Natural killer cell (primary cell): ENCODE measurements around the gene ABRAXAS1. TPM values are rescaled to one million over a fixed set of nuclear protein-coding genes. Genes with fewer than 3 reads are reported as not detected.
A peak's percentile ranks its signal among the peaks of the same experiment; 100 is the strongest.

Source experiments
- ATAC-seq, 3 donors: fragments of 150-1000 bp in 2 of 3; fragments of 200-7000 bp in 1 of 3; cut with Tn5 transposase; 1 replicate in 1 of 3; 2 replicates in 2 of 3; pipeline ENCODE4 v1.10.0; 2021; ENCODE audit warnings: mild to moderate bottlenecking in 2 of 3, moderate library complexity in 2 of 3
- DNase-seq, 2 donors: peaks; one replicate each; pipeline versions ENCODE4 v3.0.0 to v3.0.0-alpha.2; 2013 to 2021; ENCODE audit warnings: mixed read lengths in 1 of 2
- H3K27ac ChIP-seq: one replicate; pipeline ENCODE4 v1.5.1; 2013; ENCODE audit warnings: mild to moderate bottlenecking, low read length
- H3K27me3 ChIP-seq: one replicate; pipeline ENCODE4 v1.6.1; 2013; ENCODE audit warnings: low read length; ENCODE audit not compliant: control insufficient read depth, insufficient read depth
- H3K36me3 ChIP-seq: one replicate; pipeline ENCODE4 v1.6.1; 2013; ENCODE audit warnings: low read length; ENCODE audit not compliant: control insufficient read depth, insufficient read depth
- H3K4me1 ChIP-seq: one replicate; pipeline ENCODE4 v1.6.1; 2013; ENCODE audit warnings: low read length; ENCODE audit not compliant: control insufficient read depth, insufficient read depth
- H3K4me3 ChIP-seq: one replicate; pipeline ENCODE4 v1.5.1; 2013; ENCODE audit warnings: low read length
- H3K9me3 ChIP-seq: one replicate; pipeline ENCODE4 v1.6.1; 2013; ENCODE audit warnings: low read length; ENCODE audit not compliant: control insufficient read depth, insufficient read depth
- H3K27ac Mint-ChIP-seq, 2 donors: one replicate each; pipeline ENCODE4 v1.8.0; 2022; ENCODE audit warnings: mild to moderate bottlenecking in 2 of 2, mixed read lengths in 2 of 2, moderate library complexity in 1 of 2
- H3K27me3 Mint-ChIP-seq, 2 donors: one replicate each; pipeline ENCODE4 v1.8.0; 2022; ENCODE audit warnings: low read depth in 2 of 2, mixed read lengths in 2 of 2
- H3K36me3 Mint-ChIP-seq: one replicate; pipeline ENCODE4 v1.8.0; 2022; ENCODE audit warnings: mixed read lengths
- H3K4me1 Mint-ChIP-seq, 2 donors: one replicate each; pipeline ENCODE4 v1.8.0; 2022; ENCODE audit warnings: mixed read lengths in 2 of 2
- H3K4me3 Mint-ChIP-seq: one replicate; pipeline ENCODE4 v1.8.0; 2022; ENCODE audit warnings: mild to moderate bottlenecking, moderate library complexity, mixed read lengths
- H3K9me3 Mint-ChIP-seq, 2 donors: one replicate each; pipeline ENCODE4 v1.8.0; 2022; ENCODE audit warnings: mixed read lengths in 2 of 2
- WGBS: methylation state at CpG from one replicate; pipeline ENCODE4 v1.1.7; 2013; ENCODE audit warnings: missing lambda C conversion rate; ENCODE audit not compliant: insufficient coverage; 5-methylcytosine and 5-hydroxymethylcytosine counted together
- intact Hi-C: fragments of 100-400 bp; cut with micrococcal nuclease; formaldehyde crosslinking; loops from one replicate; pipeline ENCODE4 v1.14.2; 2022
- total RNA-seq, 4 donors: library from RNA; stranded (reverse); fragments of 120-200 nt in 1 of 4; gene quantifications; one replicate each; pipeline versions ENCODE4 v1.2.3 to v1.2.4, GENCODE V29; 2013 to 2022
- TF ChIP-seq, protein P1 (sequence below): fragments of 200-600 bp; IDR thresholded peaks from one replicate; pipeline ENCODE4 v1.8.0; 2022; ENCODE audit warnings: antibody characterized with exemption

ABRAXAS1 gene
- total RNA-seq, 3 donors from 2014 or later (not counting 1 experiment from before 2014, with no cell fraction given): 10.7 to 14.0 (median 13.9) TPM

- ATAC-seq (peak; percentile 67 to 90 (median 80)), DNase-seq (peak in 1 of 2 donors; percentile 72)
- Histone ChIP-seq H3K4me1 (no peaks in the 10 kb centered on the region), H3K4me3 (no peak overlapping the region), H3K27ac (no peak overlapping the region), H3K27me3 (no peaks in the 10 kb centered on the region), H3K36me3 (no peaks in the 10 kb centered on the region), H3K9me3 (no peaks in the 10 kb centered on the region)
- H3K36me3 Mint-ChIP-seq: no peaks in the 10 kb centered on the region
- H3K27ac Mint-ChIP-seq: no peak overlapping the region
- TF ChIP-seq, protein P1, sequence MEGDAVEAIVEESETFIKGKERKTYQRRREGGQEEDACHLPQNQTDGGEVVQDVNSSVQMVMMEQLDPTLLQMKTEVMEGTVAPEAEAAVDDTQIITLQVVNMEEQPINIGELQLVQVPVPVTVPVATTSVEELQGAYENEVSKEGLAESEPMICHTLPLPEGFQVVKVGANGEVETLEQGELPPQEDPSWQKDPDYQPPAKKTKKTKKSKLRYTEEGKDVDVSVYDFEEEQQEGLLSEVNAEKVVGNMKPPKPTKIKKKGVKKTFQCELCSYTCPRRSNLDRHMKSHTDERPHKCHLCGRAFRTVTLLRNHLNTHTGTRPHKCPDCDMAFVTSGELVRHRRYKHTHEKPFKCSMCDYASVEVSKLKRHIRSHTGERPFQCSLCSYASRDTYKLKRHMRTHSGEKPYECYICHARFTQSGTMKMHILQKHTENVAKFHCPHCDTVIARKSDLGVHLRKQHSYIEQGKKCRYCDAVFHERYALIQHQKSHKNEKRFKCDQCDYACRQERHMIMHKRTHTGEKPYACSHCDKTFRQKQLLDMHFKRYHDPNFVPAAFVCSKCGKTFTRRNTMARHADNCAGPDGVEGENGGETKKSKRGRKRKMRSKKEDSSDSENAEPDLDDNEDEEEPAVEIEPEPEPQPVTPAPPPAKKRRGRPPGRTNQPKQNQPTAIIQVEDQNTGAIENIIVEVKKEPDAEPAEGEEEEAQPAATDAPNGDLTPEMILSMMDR: peak; percentile 91
- intact Hi-C loops: loop anchor here (1.0 kb wide), 1 partner anchor 149 kb away; no protein-coding TSS in a partner anchor
- no CpG with 5 or more reads among the region's 1 CpG for WGBS
- no peak overlapping the region for H3K4me3 Mint-ChIP-seq
- no peaks in the 10 kb centered on the region for H3K27me3 Mint-ChIP-seq
- no peaks in the 10 kb centered on the region for H3K4me1 Mint-ChIP-seq
- no peaks in the 10 kb centered on the region for H3K9me3 Mint-ChIP-seq
Observed at GRCh38 chr4:83490876-83491450, 6.1 kb upstream of the ABRAXAS1 start.

- H3K4me3 ChIP-seq: no peak overlapping the region
- no peak for ATAC-seq
- intact Hi-C loops: no loop called here
- no peak for DNase-seq
- H3K27ac ChIP-seq: no peak overlapping the region
- WGBS: 86% methylated on average over 1 of the region's 1 CpG
- Mint-ChIP-seq H3K4me1 (peaks cover 5 to 6% of the 10 kb centered on the region in 2 donors), H3K9me3 (no peaks in the 10 kb centered on the region), H3K27me3 (no peaks in the 10 kb centered on the region), H3K27ac (no peak overlapping the region), H3K36me3 (no peaks in the 10 kb centered on the region), H3K4me3 (no peak overlapping the region)
- H3K4me1 ChIP-seq: peaks cover 3% of the 10 kb centered on the region
- TF ChIP-seq, protein P1: no peak
- no peaks in the 10 kb centered on the region for H3K9me3 ChIP-seq
- no peaks in the 10 kb centered on the region for H3K36me3 ChIP-seq
- H3K27me3 ChIP-seq: no peaks in the 10 kb centered on the region
Observed at GRCh38 chr4:83489711-83490326, 4.9 kb upstream of the ABRAXAS1 start.

GRCh38 chr4:83486457-83487129, 1.7 kb upstream of the ABRAXAS1 start:
- no peaks in the 10 kb centered on the region for H3K36me3 ChIP-seq
- WGBS: 99% methylated on average over 3 of the region's 3 CpGs
- intact Hi-C loops: no loop called here
- peaks cover 11% of the 10 kb centered on the region for H3K4me1 ChIP-seq
- H3K27ac ChIP-seq: no peak overlapping the region
- Mint-ChIP-seq H3K4me3 (no peak overlapping the region), H3K4me1 (peaks cover 14 to 21% of the 10 kb centered on the region in 2 donors), H3K9me3 (no peaks in the 10 kb centered on the region), H3K27ac (no peak overlapping the region), H3K36me3 (no peaks in the 10 kb centered on the region), H3K27me3 (no peaks in the 10 kb centered on the region)
- ATAC-seq: no peak
- no peaks in the 10 kb centered on the region for H3K27me3 ChIP-seq
- no peak overlapping the region for H3K4me3 ChIP-seq
- TF ChIP-seq, protein P1: no peak
- no peak for DNase-seq
- H3K9me3 ChIP-seq: no peaks in the 10 kb centered on the region
